KOPT-K1 (cell line): ENCODE results near the gene THSD7A.

Experiments
- H3K27ac ChIP-seq: fragments of 200-600 bp; sonication (generic); 2 replicates; pipeline ENCODE4 v1.5.1; 2016; ENCODE audit warnings: antibody characterized with exemption, mild to moderate bottlenecking, low read depth, low read length; ENCODE audit not compliant: poor library complexity, severe bottlenecking
- H3K36me3 ChIP-seq: fragments of 200-600 bp; sonication (generic); 2 replicates; pipeline ENCODE4 v1.5.1; 2017; ENCODE audit warnings: antibody characterized with exemption, mild to moderate bottlenecking, low read length, moderate library complexity; ENCODE audit not compliant: insufficient read depth
- H3K9me3 ChIP-seq: fragments of 200-600 bp; sonication (generic); 2 replicates; pipeline ENCODE4 v1.5.1; 2017; ENCODE audit warnings: antibody characterized with exemption, low read length, mild to moderate bottlenecking; ENCODE audit not compliant: insufficient read depth, poor library complexity, severe bottlenecking

Gene THSD7A

DNA sequence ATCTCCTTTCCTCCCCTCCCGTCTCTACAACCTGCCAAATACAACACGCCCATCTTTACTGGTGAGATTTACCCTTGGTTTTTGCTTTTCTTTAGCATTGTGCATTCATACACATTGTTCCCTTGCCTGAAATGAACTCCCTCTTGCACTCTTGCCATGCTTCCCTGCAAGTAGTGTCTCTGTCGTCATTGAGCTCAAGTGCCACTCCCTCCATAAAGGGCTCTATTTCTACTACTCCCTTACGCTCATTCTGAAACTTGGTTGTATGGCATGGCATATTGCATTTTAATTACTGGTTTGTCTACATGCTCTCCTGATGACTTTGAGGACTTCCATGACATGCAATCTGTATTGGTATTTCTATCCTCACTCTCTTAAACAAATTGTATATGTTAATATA is 242.7 kb downstream of the THSD7A start:
- Histone ChIP-seq H3K36me3 (no peaks in the 10 kb centered on the region), H3K27ac (no peak overlapping the region), H3K9me3 (no peaks in the 10 kb centered on the region)

DNA sequence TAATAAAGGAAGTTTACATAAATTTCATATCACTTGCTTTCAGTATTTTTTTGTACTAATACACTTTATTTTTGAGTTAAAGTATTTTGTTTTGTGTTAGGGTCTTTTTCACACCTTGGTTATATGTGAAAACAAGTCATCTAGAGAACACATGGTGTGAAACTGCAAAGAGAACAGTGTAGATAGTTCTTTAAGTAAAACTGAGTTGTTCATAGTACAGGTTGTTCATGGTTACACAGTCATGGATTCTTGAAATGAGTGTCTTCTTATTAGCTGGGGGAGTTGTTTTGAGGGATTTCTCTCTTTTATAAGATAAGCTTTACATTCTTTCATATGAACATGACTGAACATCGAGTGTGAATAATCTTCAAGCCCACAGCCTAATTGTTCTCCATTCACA is 244.2 kb downstream of the THSD7A start:
- H3K27ac ChIP-seq: no peak overlapping the region

DNA sequence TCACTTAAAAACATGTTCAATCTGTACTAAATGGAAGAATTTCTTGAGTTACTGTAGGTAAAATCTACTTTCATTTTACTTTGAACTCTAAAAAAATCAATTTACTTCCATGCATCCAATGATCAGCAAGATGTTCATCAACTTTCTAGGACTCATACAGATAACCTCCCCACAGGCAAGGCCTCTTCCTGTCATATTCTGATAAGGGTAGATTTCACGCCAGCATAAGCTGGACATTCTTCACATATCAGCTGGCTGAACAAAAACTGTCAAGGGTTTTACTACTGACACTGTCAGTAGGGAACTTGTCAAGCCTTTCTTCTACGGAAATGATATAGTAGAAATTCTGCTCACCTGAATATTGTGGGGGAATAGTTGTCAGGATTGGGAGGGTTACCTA is 244.9 kb downstream of the THSD7A start:
- H3K27ac ChIP-seq: no peak overlapping the region
- H3K9me3 ChIP-seq: no peaks in the 10 kb centered on the region
- no peaks in the 10 kb centered on the region for H3K36me3 ChIP-seq

More for the DNA sequence above, 244.2 kb downstream of the THSD7A start:
- no peaks in the 10 kb centered on the region for H3K9me3 ChIP-seq
- H3K36me3 ChIP-seq: no peaks in the 10 kb centered on the region

DNA sequence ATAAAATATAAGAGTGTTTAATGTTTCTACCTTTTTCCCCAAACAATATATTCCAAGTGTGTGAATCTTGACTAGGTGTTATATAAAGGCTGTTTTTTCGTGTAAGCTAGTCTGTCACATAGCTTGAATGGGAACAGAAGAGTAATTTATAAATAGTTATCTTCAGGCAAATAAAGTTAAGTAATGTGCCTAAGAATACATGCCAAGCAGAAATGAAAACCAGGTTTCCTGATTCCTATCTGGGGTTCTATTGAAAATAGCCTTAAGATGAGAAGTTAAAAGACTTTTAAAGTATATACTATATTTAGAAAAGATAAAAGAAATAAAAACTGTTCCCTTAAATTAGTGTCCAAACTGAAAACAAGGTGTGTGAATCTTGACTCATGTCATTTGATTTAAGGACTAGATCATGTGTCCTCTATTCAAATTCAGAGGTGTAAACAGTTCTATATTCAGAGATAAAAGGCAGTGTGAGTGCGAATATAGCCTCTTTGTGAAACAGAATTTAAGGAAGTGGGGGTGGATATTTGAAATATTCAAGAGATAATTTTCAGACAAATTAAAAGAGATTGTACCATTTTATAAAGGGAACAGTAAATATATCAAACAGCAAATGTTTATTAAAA is 247.5 kb downstream of the THSD7A start:
- H3K36me3 ChIP-seq: no peaks in the 10 kb centered on the region
- no peaks in the 10 kb centered on the region for H3K9me3 ChIP-seq

DNA sequence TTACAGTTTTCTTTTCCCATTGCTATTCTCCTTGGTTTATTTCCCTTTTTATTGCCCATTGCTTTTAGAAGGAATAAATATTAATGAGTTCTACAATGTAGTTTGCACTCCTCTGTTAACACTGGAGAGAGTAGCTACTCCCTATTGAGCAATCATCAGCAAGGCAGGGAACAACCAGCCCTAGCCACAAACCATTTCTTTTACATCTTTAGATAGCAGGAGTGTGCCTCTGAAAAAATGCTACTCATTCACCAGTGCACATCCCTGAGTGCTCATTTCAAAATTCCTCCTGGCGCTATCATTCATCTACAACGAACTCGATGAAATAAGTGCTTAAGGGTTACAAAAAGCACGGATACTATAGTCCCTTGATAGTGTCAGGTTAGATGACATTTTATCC is 252.9 kb downstream of the THSD7A start:
- H3K27ac ChIP-seq: no peak overlapping the region
- H3K9me3 ChIP-seq: no peaks in the 10 kb centered on the region
- H3K36me3 ChIP-seq: no peaks in the 10 kb centered on the region

More for the DNA sequence above, 247.5 kb downstream of the THSD7A start:
- H3K27ac ChIP-seq: no peak overlapping the region

DNA sequence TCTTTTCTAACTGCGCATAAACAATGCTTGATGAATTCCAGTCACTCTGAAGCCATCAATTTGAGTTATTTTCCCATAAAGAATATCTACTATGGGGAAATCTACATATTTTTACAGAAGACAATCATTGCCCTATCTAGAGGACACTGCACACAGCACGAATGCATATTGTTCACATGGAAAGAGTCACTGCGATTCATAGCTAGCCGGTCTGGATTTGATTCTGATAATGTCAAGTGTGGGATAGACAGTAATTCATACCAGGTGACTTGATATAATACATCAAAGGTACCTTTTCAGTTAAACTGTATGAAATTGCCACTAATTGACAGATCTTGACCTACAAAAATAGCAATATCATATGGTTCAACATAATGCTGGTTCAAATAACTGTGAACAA is 255.7 kb downstream of the THSD7A start:
- Histone ChIP-seq H3K9me3 (no peaks in the 10 kb centered on the region), H3K27ac (no peak overlapping the region), H3K36me3 (no peaks in the 10 kb centered on the region)

DNA sequence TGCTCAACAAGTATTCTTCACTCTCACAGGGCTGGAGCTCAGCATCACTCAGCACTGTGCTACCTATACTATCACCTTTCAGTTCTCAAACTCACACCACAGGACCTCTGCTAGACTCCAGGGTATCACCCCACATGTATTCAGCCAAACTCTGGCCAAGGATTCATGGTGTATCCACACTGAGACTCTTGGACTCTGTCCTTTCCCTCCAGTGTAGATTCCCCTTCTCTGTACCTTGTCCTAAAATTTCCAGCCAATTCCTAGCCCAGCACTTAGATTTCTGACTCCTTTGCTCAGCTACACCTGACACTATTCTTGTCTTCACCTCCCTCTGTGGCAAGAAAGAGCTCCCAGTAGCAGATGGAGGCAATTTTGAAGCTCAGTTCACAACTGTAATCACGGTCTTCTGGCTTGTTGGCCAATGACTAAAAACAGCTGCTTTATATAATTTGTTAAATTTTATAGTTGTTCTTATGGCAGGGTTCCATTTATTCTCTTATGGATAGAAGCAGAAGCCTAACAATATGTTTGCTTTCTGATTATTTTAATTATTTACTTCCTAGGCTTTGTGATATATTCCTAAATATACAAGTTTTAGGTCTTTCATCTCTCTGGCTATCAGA is 258.8 kb downstream of the THSD7A start:
- no peaks in the 10 kb centered on the region for H3K36me3 ChIP-seq
- H3K27ac ChIP-seq: no peak overlapping the region

DNA sequence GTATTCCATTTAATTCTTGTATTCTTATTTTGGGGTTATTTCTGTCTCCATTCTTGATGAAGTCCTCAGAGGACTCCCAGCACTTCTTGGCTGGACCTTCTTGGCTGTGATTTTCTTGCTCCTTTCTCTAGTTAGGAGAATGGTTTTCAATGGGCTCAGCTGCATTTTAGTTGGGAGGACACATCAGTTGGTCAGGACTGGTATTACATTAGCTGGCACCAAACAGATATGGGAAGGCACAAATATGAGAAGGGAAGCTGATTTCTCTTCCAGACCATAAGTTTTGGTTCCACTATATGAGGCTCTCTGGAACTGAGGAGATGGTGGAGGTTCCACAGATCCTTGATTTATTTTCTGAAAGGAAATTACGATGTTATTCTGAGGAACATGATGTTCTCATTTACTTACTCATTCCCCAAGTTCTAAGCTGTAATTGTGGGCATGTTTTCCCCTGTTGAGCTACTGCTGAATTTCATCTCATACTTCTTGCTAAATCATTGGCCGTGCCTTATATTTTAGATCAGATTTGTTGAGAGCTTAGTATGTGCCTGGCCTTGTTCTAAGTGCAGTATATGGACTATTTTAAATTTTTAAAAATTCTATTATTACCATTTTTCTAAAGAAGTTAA is 261.0 kb downstream of the THSD7A start:
- Histone ChIP-seq H3K36me3 (no peaks in the 10 kb centered on the region), H3K27ac (no peak overlapping the region), H3K9me3 (no peaks in the 10 kb centered on the region)

More for the DNA sequence above, 258.8 kb downstream of the THSD7A start:
- H3K9me3 ChIP-seq: no peaks in the 10 kb centered on the region

DNA sequence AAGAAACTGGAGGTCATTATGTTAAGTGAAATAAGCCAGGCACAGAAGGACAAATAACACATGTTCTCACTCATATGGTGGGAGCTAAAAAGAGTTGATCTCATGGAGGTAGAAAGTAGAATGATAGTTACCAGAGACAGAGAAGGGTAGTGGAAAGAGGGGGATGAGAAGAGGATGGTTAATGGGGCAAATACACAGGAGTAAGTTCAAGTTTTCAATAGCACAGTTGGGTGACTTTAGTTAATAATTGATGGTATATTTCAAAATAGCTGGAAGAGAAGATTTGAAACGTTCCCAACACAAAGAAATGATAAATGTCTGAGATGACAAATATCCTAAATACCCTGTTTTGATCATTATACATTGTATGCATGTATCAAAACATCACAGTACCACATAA is 261.8 kb downstream of the THSD7A start:
- H3K36me3 ChIP-seq: no peaks in the 10 kb centered on the region
- H3K27ac ChIP-seq: no peak overlapping the region
- H3K9me3 ChIP-seq: no peaks in the 10 kb centered on the region

DNA sequence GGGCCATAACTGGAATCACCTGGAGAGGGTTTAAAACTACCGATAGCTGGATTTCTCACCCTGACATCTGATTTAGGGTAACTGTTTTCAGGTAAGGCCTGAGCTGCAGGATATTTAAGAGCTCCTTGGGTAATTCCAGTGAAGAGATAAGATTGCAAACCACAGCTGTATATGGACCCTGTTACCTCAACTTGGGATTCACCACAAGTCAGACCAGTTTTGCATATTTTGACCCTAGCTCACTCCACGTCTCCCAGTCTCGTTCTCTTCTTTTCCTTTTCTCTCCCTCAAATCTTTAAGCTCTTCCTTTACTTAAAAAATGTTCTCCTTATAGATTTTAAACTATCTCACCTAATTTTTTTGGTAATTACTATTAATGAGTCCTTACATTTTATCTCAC is 264.4 kb downstream of the THSD7A start:
- Histone ChIP-seq H3K36me3 (no peaks in the 10 kb centered on the region), H3K9me3 (no peaks in the 10 kb centered on the region), H3K27ac (no peak overlapping the region)

DNA sequence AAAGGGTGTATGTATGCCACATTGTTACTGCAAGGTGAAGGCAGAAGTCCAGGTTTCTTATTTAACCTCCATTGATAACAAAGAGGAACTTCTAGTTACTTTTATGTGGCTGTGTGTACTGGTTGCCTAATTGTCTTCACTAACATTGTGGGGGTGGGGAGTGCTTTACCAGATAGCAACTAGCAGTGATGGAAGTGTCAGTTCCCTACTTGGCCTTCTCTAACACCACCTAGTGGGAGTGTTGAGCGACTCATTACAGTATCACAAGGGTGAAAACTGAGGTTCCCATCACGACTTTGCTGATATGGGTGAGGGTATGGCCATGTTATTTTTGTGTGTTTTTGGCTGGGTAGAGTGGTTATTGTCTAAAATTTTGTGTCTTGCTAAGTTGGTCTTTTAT is 274.4 kb downstream of the THSD7A start:
- Histone ChIP-seq H3K9me3 (no peaks in the 10 kb centered on the region), H3K36me3 (no peaks in the 10 kb centered on the region), H3K27ac (no peak overlapping the region)

DNA sequence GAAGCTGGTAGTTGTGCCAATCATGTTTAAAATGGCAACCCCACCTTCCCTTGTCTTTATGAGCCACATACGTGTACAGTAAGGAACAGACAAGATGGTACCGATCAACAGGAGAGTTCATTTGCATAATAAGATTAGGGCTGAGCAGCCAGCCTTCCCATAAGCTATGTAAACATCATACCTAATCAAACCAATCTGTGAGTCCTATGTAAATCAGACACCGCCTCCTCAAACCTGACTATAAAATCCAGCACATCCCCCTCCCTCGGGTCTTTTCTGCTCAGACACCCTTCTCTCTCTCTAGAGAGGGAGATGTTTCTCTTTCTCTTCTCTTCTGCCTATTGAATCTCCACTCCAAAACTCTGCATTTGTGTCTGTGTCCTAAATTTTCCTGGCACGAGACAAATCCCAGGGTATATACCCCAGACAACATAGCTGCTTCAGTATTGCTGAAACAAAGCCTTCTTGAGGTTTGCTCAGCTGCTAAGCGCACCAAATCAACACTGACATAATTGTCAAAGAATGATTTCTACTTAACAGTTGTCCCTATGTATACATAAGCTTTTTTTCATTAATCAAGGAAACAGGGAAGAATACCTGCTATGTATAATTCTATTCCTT is 279.2 kb downstream of the THSD7A start:
- H3K27ac ChIP-seq: no peak overlapping the region
- H3K9me3 ChIP-seq: no peaks in the 10 kb centered on the region
- H3K36me3 ChIP-seq: no peaks in the 10 kb centered on the region

DNA sequence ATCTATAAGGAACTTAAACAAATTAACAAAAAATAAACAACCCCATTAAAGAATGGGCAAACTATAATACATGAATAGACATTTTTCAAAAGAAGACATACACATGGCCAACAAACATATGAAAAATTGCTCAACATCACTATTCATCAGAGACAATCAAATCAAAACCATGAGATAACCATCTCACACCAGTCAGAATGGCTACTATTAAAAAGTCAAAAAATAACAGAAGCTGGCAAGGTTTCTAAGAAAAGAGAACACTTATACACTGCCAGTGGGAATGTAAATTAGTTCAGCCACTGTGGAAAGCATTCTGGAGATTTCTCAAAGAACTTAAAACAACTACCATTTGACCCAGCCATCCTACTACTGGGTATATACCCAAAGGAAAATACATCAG is 280.5 kb downstream of the THSD7A start:
- no peaks in the 10 kb centered on the region for H3K9me3 ChIP-seq
- H3K36me3 ChIP-seq: no peaks in the 10 kb centered on the region

DNA sequence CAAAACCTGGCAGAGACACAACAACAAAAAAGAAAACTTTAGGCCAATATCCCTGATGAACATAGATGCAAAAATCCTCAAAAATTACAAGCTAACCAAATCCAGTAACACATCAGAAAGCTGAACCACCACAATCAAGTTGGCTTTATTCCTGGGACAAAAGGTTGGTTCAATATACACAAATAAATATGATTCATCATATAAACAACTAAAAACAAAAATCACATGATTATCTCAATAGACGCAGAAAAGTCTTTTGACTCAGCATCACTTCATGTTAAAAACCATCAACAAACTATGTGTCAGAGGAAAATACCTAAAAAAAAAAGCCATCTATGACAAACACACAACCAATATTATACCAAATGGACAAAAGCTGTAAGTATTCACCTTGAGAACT is 283.5 kb downstream of the THSD7A start:
- H3K9me3 ChIP-seq: no peaks in the 10 kb centered on the region
- H3K36me3 ChIP-seq: no peaks in the 10 kb centered on the region
- H3K27ac ChIP-seq: no peak overlapping the region

More for the DNA sequence above, 280.5 kb downstream of the THSD7A start:
- H3K27ac ChIP-seq: no peak overlapping the region

DNA sequence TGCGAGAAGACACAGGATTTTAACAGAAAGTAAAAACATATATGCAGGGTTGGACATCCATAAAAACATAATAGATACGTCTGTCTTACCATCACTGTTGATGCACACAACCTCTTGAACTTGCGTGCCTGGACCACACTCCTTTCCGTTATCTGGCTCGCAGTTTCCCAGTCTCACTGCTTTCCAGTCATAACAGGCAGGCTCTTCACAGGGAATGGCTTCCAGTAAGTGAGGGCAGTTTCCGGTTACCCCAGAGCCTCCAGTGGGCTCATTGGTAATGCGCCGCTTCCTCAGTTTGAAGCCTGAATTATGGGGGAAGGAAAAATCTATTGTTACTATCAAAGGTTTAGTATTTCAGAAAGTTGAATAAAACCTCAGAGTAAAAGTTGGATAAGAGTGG is 290.7 kb downstream of the THSD7A start:
- Histone ChIP-seq H3K9me3 (no peaks in the 10 kb centered on the region), H3K27ac (no peak overlapping the region), H3K36me3 (no peaks in the 10 kb centered on the region)
